GM12891 (cell line): ENCODE data around the gene WEE2.
"Not testable (repeated sequence)": the region's sequence is repeated elsewhere in the genome, so short reads cannot be mapped to it uniquely, and the experiment has no call there.

Experiments used
- DNase-seq: peaks from one replicate; pipeline ENCODE4 v3.0.0; 2011; ENCODE audit warnings: low spot score; ENCODE audit not compliant: insufficient read length
- FAIRE-seq: peaks from 2 replicates; lab custom pipeline; 2011; peaks lifted over from hg19 to GRCh38; lab: Jason Lieb, UNC
- PAX5 ChIP-seq: IDR thresholded peaks from 2 replicates; pipeline ENCODE4 v1.6.1; 2011; ENCODE audit warnings: low read length, moderate library complexity, mild to moderate bottlenecking; ENCODE audit not compliant: insufficient read depth, severe bottlenecking
- POLR2A ChIP-seq: IDR thresholded peaks from 2 replicates; pipeline ENCODE4 v1.6.1; 2011; ENCODE audit warnings: low read depth, low read length, control low read depth
- POLR2AphosphoS5 ChIP-seq: IDR thresholded peaks from 2 replicates; pipeline ENCODE4 v1.6.1; 2011; ENCODE audit warnings: low read depth, low read length, control low read depth
- POU2F2 ChIP-seq: IDR thresholded peaks from 2 replicates; pipeline ENCODE4 v1.6.1; 2011; ENCODE audit warnings: low read depth, mild to moderate bottlenecking, control low read depth, low read length, moderate library complexity
- SPI1 ChIP-seq: IDR thresholded peaks from 2 replicates; pipeline ENCODE4 v1.6.1; 2011; ENCODE audit warnings: low read depth, low read length, control low read depth
- TAF1 ChIP-seq: IDR thresholded peaks from 2 replicates; pipeline ENCODE4 v1.6.1; 2011; ENCODE audit warnings: low read depth, low read length, control low read depth

WEE2 gene

DNA sequence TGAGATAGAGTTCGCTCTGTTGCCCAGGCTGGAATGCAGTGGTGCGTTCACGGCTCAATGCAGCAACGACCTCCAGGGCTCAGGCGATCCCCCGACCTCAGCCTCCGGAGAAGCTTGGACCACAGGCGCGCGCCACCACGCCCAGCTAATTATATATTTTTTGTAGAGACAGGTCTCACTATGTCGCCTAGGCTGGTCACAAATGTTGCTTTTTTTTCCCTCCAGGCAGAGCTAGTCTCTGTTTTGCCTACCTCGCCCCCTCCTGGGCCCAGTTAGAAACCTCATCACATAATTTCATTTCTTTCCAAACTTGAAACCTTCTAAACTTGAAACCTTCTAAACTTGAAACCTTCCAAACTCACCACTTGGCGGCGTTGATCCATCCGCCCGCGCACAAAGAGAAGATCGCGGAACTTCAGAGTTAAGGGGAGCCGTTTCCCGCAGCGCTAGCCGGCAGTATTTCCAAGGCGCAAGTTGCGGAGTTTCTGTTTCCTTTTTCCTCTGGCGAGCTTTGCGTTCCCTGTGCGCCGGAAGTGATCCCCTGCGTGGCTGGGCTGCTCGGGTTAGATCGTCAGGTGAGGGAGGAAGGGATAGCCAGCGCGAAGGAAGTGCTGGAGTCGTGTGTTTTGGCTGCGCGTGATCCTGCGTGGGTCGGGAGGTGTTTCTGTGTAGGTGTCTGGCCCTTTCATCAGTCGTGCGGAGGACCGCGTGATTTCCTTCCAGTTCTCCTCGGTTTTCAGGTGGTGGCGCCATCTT is 29.9 kb downstream of the WEE2 start, which contains the start of gene SSBP1:
Gene SSBP1 (plus strand): TSS at position 523 of the 756 bp plus-strand sequence. CDS start 809 bp downstream, outside the sequence.
- FAIRE-seq: peak; percentile 93

GRCh38 chr7:141738592-141739013 is 30.4 kb downstream of the WEE2 start:
- TF ChIP-seq PAX5: no peak
- TF ChIP-seq TAF1: no peak
- no peak for TF ChIP-seq POLR2A
- no peak for TF ChIP-seq POLR2AphosphoS5
- TF ChIP-seq POU2F2: no peak
- TF ChIP-seq SPI1: no peak
- DNase-seq (no peak), FAIRE-seq (no peak)

More for the DNA sequence above, 29.9 kb downstream of the WEE2 start, which contains the start of gene SSBP1:
- peak; percentile 32 for TF ChIP-seq PAX5
- peak; percentile 93 for TF ChIP-seq TAF1
- TF ChIP-seq POLR2A: peak; percentile 98
- peak; percentile 45; the same call in 1 of the 2 replicates for TF ChIP-seq SPI1
- peak; percentile 98 for TF ChIP-seq POLR2AphosphoS5
- peak; percentile 80; the same call in 1 of the 2 replicates for TF ChIP-seq POU2F2
- DNase-seq: peak; percentile 63

GRCh38 chr7:141739250-141739649 is 31.1 kb downstream of the WEE2 start:
- no peak for FAIRE-seq
- no peak for DNase-seq
- no peak for TF ChIP-seq POLR2AphosphoS5
- no peak for TF ChIP-seq POU2F2
- TF ChIP-seq PAX5: no peak
- no peak for TF ChIP-seq SPI1
- no peak for TF ChIP-seq TAF1
- TF ChIP-seq POLR2A: no peak

- no peak for FAIRE-seq
- DNase-seq: no peak
- TF ChIP-seq SPI1 (no peak), POLR2A (no peak), POLR2AphosphoS5 (no peak), POU2F2 (no peak), PAX5 (no peak), TAF1 (no peak)
Observed at GRCh38 chr7:141742229-141742628, 34.1 kb downstream of the WEE2 start.

- DNase-seq (no peak), FAIRE-seq (no peak)
- no peak for TF ChIP-seq POLR2A
- no peak for TF ChIP-seq POLR2AphosphoS5
- TF ChIP-seq TAF1: no peak
Observed at GRCh38 chr7:141744131-141744530, 36.0 kb downstream of the WEE2 start.

- FAIRE-seq: no peak
- no peak for DNase-seq
- no peak for TF ChIP-seq POLR2AphosphoS5
- TF ChIP-seq TAF1: no peak
- TF ChIP-seq SPI1: no peak
- TF ChIP-seq PAX5: no peak
- no peak for TF ChIP-seq POLR2A
- no peak for TF ChIP-seq POU2F2
Observed at GRCh38 chr7:141748396-141748795, 40.2 kb downstream of the WEE2 start.

DNA sequence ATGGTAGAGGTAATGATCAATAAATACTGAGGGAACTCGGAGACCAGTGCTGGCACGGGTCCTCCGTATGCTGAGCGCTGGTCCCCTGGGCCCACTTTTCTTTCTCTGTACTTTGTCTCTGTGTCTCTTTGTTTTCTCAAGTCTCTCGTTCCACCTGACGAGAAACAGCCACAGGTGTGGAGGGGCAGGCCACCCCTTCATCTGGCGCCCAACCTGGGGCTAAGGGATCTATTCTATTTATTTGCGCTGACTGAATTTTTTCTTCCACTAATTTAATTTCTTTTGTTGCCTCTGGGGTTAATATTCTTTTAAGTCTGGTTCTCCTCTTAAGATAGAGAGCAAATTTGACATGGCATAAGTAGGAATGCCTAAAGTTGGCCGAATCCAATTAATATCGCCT is 43.8 kb downstream of the WEE2 start:
- DNase-seq, FAIRE-seq: not testable (repeated sequence)

DNA sequence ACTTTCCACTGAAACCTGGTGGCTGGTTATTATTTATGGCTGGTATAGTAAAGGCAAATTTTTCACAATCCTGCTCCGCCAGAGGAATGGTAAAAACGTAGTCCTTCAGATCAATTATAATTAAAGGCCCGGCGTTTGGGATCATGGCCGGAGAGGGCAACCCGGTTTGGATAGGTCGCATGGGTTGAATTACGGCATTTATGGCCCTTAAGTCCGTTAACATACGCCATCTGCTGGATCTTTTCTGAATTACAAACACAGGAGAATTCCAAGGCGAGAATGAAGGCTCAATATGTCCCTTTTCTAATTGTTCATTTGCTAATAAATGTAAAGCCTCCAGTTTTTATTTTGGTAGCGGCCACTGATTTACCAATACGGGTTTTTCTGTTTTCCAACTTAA is 44.5 kb downstream of the WEE2 start:
- no peak for FAIRE-seq
- DNase-seq: no peak
- TF ChIP-seq POU2F2 (no peak), POLR2A (no peak), POLR2AphosphoS5 (no peak), PAX5 (no peak), SPI1 (no peak), TAF1 (no peak)

DNA sequence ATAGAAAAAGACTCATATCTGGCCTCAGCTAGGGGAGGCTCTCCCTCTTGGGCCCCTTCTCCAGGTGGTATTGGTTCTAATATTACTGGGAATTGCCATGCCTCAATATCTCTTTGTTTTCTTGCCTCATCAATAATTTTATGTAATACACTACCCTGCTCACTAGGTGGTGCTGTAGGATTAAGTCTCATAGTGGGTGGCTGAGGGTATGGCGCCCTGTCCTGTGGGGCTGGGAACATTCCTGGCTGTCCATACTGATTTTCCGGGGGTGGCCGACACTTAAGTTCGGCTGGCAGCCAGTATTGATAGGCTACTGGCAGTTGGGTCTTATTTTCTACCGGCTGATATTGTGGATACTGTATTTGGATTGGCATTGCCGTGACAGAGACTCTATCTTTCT is 46.8 kb downstream of the WEE2 start:
- FAIRE-seq: no peak
- TF ChIP-seq POLR2A (no peak), POLR2AphosphoS5 (no peak), SPI1 (no peak), PAX5 (no peak), TAF1 (no peak), POU2F2 (no peak)

GRCh38 chr7:141763797-141764196 is 55.6 kb downstream of the WEE2 start, which contains the start of gene TAS2R3:
TSS of gene TAS2R3 (plus strand) at chr7:141764097. CDS start at chr7:141764159, 62 bp downstream.
- FAIRE-seq: no peak

More for the DNA sequence above, 46.8 kb downstream of the WEE2 start:
- no peak for DNase-seq

DNA sequence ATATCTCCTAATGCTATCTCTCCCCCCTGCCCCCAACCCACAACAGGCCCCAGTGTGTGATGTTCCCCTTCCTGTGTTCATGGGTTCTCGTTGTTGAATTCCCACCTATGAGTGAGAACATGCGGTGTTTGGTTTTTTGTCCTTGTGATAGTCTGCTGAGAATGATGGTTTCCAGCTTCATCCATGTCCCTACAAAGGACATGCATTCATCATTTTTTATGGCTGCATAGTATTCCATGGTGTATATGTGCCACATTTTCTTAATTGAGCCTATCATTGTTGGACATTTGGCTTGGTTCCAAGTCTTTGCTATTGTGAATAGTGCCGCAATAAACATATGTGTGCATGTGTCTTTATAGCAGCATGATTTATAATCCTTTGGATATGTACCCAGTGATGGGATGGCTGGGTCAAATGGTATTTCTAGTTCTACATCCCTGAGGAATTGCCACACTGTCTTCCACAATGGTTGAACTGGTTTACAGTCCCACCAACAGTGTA is 62.0 kb downstream of the WEE2 start:
- DNase-seq: not testable (repeated sequence)

More at GRCh38 chr7:141763797-141764196, 55.6 kb downstream of the WEE2 start, which contains the start of gene TAS2R3:
- DNase-seq: no peak
- TF ChIP-seq TAF1 (no peak), POU2F2 (no peak), POLR2A (no peak), PAX5 (no peak), POLR2AphosphoS5 (no peak), SPI1 (no peak)

More for the DNA sequence above, 62.0 kb downstream of the WEE2 start:
- FAIRE-seq: not testable (repeated sequence)
